Panc1 (cell line): ENCODE data around the gene TIMM29. TPM values are rescaled to one million over a fixed set of nuclear protein-coding genes. Genes with fewer than 3 reads are reported as not detected.
A peak's percentile ranks its signal among the peaks of the same experiment; 100 is the strongest.

Experiments used
- ATAC-seq: fragments of 200-7000 bp; cut with Tn5 transposase; 2 replicates; pipeline ENCODE4 v1.9.1; 2020; ENCODE audit warnings: mild to moderate bottlenecking, moderate library complexity
- BruUV-seq: library from RNA; stranded (reverse); fragments of 400-500 nt; replicated peaks from 2 replicates; lab custom pipeline; 2021; lab: Mats Ljungman, UMichigan
- CTCF ChIA-PET: fragments of 300-600 bp; sonication (Branson Sonifier 250); formaldehyde crosslinking; loops from one replicate; lab custom pipeline; 2022; ENCODE audit warnings: antibody characterized with exemption; lab: Charles Lee
- POLR2A ChIA-PET: fragments of 300-600 bp; sonication (Branson Sonifier 250); formaldehyde crosslinking; loops from one replicate; lab custom pipeline; 2022; ENCODE audit warnings: antibody characterized with exemption; lab: Charles Lee
- DNase-seq: peaks from one replicate; pipeline ENCODE4 v3.0.0-alpha.2; 2010; ENCODE audit warnings: low read depth, low spot score
- H3K27ac ChIP-seq: 2 replicates; pipeline ENCODE4 v1.5.1; 2011; ENCODE audit warnings: mild to moderate bottlenecking, low read length, inconsistent platforms
- H3K27me3 ChIP-seq: fragments of 200-500 bp; sonication (Bioruptor generic); 2 replicates; pipeline ENCODE4 v1.6.0; 2014; ENCODE audit warnings: low read length, inconsistent platforms; ENCODE audit not compliant: control insufficient read depth, insufficient read depth
- H3K36me3 ChIP-seq: fragments of 200-500 bp; sonication (Bioruptor generic); 2 replicates; pipeline ENCODE4 v1.5.1; 2014; ENCODE audit warnings: inconsistent platforms, mild to moderate bottlenecking, low read length, moderate library complexity; ENCODE audit not compliant: control insufficient read depth, insufficient read depth
- H3K4me1 ChIP-seq: 2 replicates; pipeline ENCODE4 v1.5.1; 2011; ENCODE audit warnings: inconsistent platforms, mild to moderate bottlenecking, low read length, moderate library complexity; ENCODE audit not compliant: control insufficient read depth, insufficient read depth
- H3K4me3 ChIP-seq, 2 experiments: 2 replicates each; pipeline ENCODE4 v1.5.1; 2011 to 2012; ENCODE audit warnings: low read depth in 2 of 2, low read length in 2 of 2, mild to moderate bottlenecking in 2 of 2, inconsistent platforms in 1 of 2, moderate library complexity in 1 of 2
- H3K9me3 ChIP-seq: fragments of 200-500 bp; sonication (Bioruptor generic); 2 replicates; pipeline ENCODE4 v1.5.1; 2014; ENCODE audit warnings: low read depth, mild to moderate bottlenecking, inconsistent platforms, low read length, moderate library complexity; ENCODE audit not compliant: control insufficient read depth, insufficient read depth
- CTCF ChIP-seq: fragments of 450-650 bp; IDR thresholded peaks from 2 replicates; pipeline ENCODE4 v1.5.1; 2017; ENCODE audit warnings: mild to moderate bottlenecking
- POLR2AphosphoS5 ChIP-seq: IDR thresholded peaks from 2 replicates; pipeline ENCODE4 v1.6.1; 2012; ENCODE audit warnings: mild to moderate bottlenecking, low read depth, low read length, moderate library complexity
- REST ChIP-seq, 2 experiments: IDR thresholded peaks; 2 replicates each; pipeline ENCODE4 v1.6.1; 2011 to 2012; ENCODE audit warnings: low read depth in 2 of 2, control low read depth in 1 of 2, low read length in 1 of 2, mild to moderate bottlenecking in 1 of 2, moderate library complexity in 1 of 2; ENCODE audit not compliant: insufficient read depth in 1 of 2
- SIN3A ChIP-seq: IDR thresholded peaks from 2 replicates; pipeline ENCODE4 v1.6.1; 2012; ENCODE audit warnings: low read depth, mild to moderate bottlenecking, low read length, moderate library complexity, borderline replicate concordance; ENCODE audit not compliant: insufficient read depth
- TCF7L2 ChIP-seq: IDR thresholded peaks from 2 replicates; pipeline ENCODE4 v1.6.1; 2011; ENCODE audit warnings: mild to moderate bottlenecking, low read depth, low read length, inconsistent platforms
- in situ Hi-C: cut with HindIII; loops from 2 replicates; pipeline ENCODE4 v1.10.0; 2016; ENCODE audit warnings: low sequenced_read_pairs, low pct_unique_long_range_greater_than_20kb
- intact Hi-C: fragments of 100-400 bp; cut with micrococcal nuclease; formaldehyde crosslinking; loops from one replicate; pipeline ENCODE4 v1.10.0; 2022; ENCODE audit not compliant: unreplicated experiment
- total RNA-seq: library from RNA; stranded (reverse); gene quantifications from one replicate; pipeline ENCODE4 v1.2.1, GENCODE V29; 2021; ENCODE audit not compliant: unreplicated experiment

TIMM29 gene
- total RNA-seq, 1 experiment from 2014 or later: 16.5 TPM

- intact Hi-C loops (no loop called here), in situ Hi-C loops (no loop called here)
- peaks cover 20% of the 10 kb centered on the region for H3K4me1 ChIP-seq
- ChIA-PET POLR2A (no interaction called here), CTCF (no interaction called here)
- TF ChIP-seq TCF7L2 (no peak), REST (IDR thresholded peaks at IDR 0.05; ENCODE audit: insufficient read depth in 1 of 2, low read depth in 2 of 2, low read length in 1 of 2) (no peak), POLR2AphosphoS5 (no peak)
- ATAC-seq (no peak), DNase-seq (no peak)
- no peaks in the 10 kb centered on the region for H3K36me3 ChIP-seq
- BruUV-seq: no TSS peak
- H3K9me3 ChIP-seq: no peaks in the 10 kb centered on the region
- H3K4me3 ChIP-seq: no peak overlapping the region
- H3K27ac ChIP-seq: no peak overlapping the region
- no peaks in the 10 kb centered on the region for H3K27me3 ChIP-seq
These were observed 31.6 kb upstream of the TIMM29 start for GRCh38 chr19:10896851-10897526.

GRCh38 chr19:10898633-10899032, 30.0 kb upstream of the TIMM29 start:
- ChIA-PET CTCF (no interaction called here), POLR2A (interaction anchor here (0.6 kb wide), 1 partner anchor 63 kb away, joined by 5 read pairs; no protein-coding TSS in a partner anchor)
- Histone ChIP-seq H3K4me3 (no peak overlapping the region), H3K36me3 (no peaks in the 10 kb centered on the region), H3K27ac (no peak overlapping the region), H3K27me3 (no peaks in the 10 kb centered on the region), H3K9me3 (no peaks in the 10 kb centered on the region), H3K4me1 (peaks cover 20% of the 10 kb centered on the region)
- ATAC-seq (peak; percentile 43), DNase-seq (no peak)
- intact Hi-C loops: no loop called here
- TF ChIP-seq SIN3A (no peak), CTCF (no peak), TCF7L2 (no peak), POLR2AphosphoS5 (no peak), REST (IDR thresholded peaks at IDR 0.05; ENCODE audit: insufficient read depth in 1 of 2, low read depth in 2 of 2, low read length in 1 of 2) (no peak)
- in situ Hi-C loops: no loop called here
- no TSS peak for BruUV-seq
